HG03139 (cell line): ENCODE data around the gene SULT2A1.
"Not testable (repeated sequence)": the region's sequence is repeated elsewhere in the genome, so short reads cannot be mapped to it uniquely, and the experiment has no call there.

ENCODE experiments used
- ATAC-seq: cut with Tn5 transposase; IDR thresholded peaks from one replicate; pipeline ENCODE4 v1.9.1; 2021; ENCODE audit not compliant: unreplicated experiment

Gene SULT2A1

GRCh38 chr19:47886010-47886559 lies at the start of gene SULT2A1:
TSS of gene SULT2A1 (minus strand) at chr19:47886315. CDS start at chr19:47886257, 58 bp downstream.
- ATAC-seq = no peak

- ATAC-seq = not testable (repeated sequence)
These were observed 42.5 kb upstream of the SULT2A1 start for GRCh38 chr19:47928581-47928980.

- not testable (repeated sequence) for ATAC-seq
These were observed 34.0 kb upstream of the SULT2A1 start for GRCh38 chr19:47920107-47920506.

GRCh38 chr19:47910191-47910590 lies 24.1 kb upstream of the SULT2A1 start:
- ATAC-seq = not testable (repeated sequence)

- not testable (repeated sequence) for ATAC-seq
These were observed 23.2 kb upstream of the SULT2A1 start for GRCh38 chr19:47909350-47909749.

GRCh38 chr19:47901370-47901769 lies 15.3 kb upstream of the SULT2A1 start:
- ATAC-seq = no peak

GRCh38 chr19:47899335-47899734 lies 13.2 kb upstream of the SULT2A1 start:
- ATAC-seq = no peak

GRCh38 chr19:47897861-47898260 lies 11.7 kb upstream of the SULT2A1 start:
- ATAC-seq = no peak

- no peak for ATAC-seq
These were observed 10.7 kb upstream of the SULT2A1 start for GRCh38 chr19:47896773-47897172.

- no peak for ATAC-seq
These were observed 9.9 kb upstream of the SULT2A1 start for GRCh38 chr19:47896019-47896418.

GRCh38 chr19:47895165-47895782 lies 9.2 kb upstream of the SULT2A1 start:
- ATAC-seq = no peak

- no peak for ATAC-seq
These were observed 6.0 kb upstream of the SULT2A1 start for GRCh38 chr19:47891923-47892666.

GRCh38 chr19:47891622-47891922 lies 5.5 kb upstream of the SULT2A1 start:
- no peak for ATAC-seq

GRCh38 chr19:47890865-47891621 lies 4.9 kb upstream of the SULT2A1 start:
- ATAC-seq = no peak

- ATAC-seq = no peak
These were observed 1.1 kb downstream of the SULT2A1 start for GRCh38 chr19:47885067-47885463.

- no peak for ATAC-seq
These were observed 3.2 kb downstream of the SULT2A1 start for GRCh38 chr19:47882890-47883289.

GRCh38 chr19:47881757-47882156 lies 4.4 kb downstream of the SULT2A1 start:
- no peak for ATAC-seq

GRCh38 chr19:47879385-47879784 lies 6.7 kb downstream of the SULT2A1 start:
- ATAC-seq = not testable (repeated sequence)

GRCh38 chr19:47878906-47879305 lies 7.2 kb downstream of the SULT2A1 start:
- no peak for ATAC-seq

GRCh38 chr19:47865166-47865565 lies 20.9 kb downstream of the SULT2A1 start:
- ATAC-seq = no peak

- no peak for ATAC-seq
These were observed 22.6 kb downstream of the SULT2A1 start for GRCh38 chr19:47863514-47863936.

- ATAC-seq = no peak
These were observed 24.5 kb downstream of the SULT2A1 start for GRCh38 chr19:47861630-47862029.
